Ecto neural progenitor cell (in vitro differentiated cells): ENCODE data around the gene DDX39A.
"Not testable (repeated sequence)": the region's sequence is repeated elsewhere in the genome, so short reads cannot be mapped to it uniquely, and the experiment has no call there.

ENCODE experiments used
- DNase-seq: peaks from one replicate; pipeline ENCODE4 v3.0.0-alpha.2; 2018; ENCODE audit warnings: low spot score

Gene DDX39A

GRCh38 chr19:14385492-14385891 is 33.6 kb downstream of the DDX39A start:
- no peak for DNase-seq

GRCh38 chr19:14383661-14384555 is 35.2 kb downstream of the DDX39A start:
- DNase-seq = no peak

- no peak for DNase-seq
Measured at GRCh38 chr19:14381689-14382474, 37.3 kb downstream of the DDX39A start.

- DNase-seq = no peak
Measured at GRCh38 chr19:14379294-14380065, 39.7 kb downstream of the DDX39A start.

DNA sequence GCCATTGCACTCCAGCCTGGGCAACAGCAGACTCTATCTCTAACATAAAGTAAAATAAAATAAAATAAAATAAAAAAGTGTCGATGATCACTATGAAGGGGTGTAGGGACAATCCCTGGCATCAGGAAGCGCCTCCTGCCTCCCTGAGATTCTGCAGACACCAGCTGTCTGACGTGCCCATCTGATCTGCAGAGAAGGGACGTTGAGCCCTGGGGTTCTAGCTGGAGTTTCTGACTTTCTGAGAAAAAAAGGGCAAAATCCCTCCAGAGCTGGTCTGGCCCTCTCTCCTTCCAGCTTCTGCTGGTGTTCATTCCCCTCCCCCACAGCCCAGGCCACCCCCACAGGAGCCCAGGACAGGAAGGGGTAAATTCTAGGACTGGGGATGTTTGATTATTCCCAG is 40.3 kb downstream of the DDX39A start:
- no peak for DNase-seq

GRCh38 chr19:14377883-14378328 is 41.2 kb downstream of the DDX39A start:
- DNase-seq = no peak

GRCh38 chr19:14375582-14376291 is 43.4 kb downstream of the DDX39A start:
- DNase-seq = no peak

DNA sequence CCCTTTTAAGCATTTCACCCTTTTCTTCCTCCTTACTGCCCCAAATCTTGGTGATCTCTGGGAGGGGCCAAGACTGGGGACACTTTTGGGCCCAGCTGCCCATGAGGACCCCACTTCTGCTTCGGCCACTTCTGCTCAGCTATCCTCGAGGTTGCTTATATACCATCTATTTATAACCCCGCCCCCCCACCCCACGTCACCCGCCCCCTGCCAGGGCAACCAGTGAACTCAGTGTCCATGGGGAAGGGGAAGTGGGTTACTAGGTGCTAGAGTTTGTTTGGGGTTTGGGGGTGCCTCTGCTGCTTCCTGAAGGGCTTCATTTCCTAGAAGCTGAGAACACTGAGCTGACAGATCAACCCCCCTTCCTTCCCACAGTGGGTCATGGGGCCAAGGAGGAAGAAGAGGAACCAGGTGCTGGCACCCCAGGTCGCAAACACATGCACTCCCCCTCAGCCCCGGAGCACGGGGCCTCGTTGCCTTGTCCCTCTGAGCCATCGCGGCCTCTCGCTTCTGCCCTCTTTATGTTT is 44.0 kb downstream of the DDX39A start:
- no peak for DNase-seq

DNA sequence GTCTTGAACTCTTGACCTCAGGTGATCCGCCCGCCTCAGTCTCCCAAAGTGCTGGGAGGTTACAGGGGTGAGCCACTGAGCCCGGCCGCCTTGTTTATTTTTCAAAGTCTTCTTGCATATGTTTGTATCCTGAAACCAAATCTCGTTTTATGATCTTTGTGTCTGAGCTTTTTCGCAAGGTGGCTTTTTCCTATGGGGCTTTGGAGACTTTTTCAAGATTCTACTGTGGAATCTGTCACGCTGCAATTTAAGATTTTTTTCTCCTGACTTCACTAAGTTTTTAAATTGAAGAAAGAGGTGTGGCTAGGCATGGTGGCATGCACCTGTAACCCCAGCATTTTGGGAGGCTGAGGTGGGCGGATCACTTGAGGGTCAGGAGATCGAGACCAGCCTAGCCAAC is 44.8 kb downstream of the DDX39A start:
- not testable (repeated sequence) for DNase-seq

GRCh38 chr19:14372384-14373077 is 46.6 kb downstream of the DDX39A start:
- DNase-seq = not testable (repeated sequence)

DNA sequence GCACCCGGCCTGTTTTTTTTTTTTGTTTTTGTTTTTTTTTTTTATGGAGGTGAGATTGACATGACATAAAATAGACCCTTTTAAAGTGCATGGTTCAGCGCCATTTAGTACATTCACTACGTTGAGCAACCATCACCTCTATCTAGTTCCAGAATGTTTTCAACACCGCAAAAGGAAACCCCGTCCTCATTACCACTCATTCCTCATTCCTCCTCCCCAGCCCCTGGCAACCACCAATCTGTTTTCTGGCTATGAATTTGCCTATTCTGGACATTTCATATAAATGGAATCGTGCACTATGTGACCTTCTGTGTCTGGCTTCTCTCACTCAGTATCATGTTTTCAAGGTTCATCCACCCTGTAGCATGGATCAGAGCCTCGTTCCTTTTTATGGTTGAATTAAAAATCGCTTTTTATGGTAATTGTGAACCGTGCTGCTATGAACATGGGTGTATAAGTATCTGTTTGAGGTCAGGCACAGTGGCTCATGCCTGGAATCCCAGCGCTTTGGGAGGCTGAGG is 47.8 kb downstream of the DDX39A start:
- DNase-seq = no peak

GRCh38 chr19:14370940-14371280 is 48.2 kb downstream of the DDX39A start:
- no peak for DNase-seq

DNA sequence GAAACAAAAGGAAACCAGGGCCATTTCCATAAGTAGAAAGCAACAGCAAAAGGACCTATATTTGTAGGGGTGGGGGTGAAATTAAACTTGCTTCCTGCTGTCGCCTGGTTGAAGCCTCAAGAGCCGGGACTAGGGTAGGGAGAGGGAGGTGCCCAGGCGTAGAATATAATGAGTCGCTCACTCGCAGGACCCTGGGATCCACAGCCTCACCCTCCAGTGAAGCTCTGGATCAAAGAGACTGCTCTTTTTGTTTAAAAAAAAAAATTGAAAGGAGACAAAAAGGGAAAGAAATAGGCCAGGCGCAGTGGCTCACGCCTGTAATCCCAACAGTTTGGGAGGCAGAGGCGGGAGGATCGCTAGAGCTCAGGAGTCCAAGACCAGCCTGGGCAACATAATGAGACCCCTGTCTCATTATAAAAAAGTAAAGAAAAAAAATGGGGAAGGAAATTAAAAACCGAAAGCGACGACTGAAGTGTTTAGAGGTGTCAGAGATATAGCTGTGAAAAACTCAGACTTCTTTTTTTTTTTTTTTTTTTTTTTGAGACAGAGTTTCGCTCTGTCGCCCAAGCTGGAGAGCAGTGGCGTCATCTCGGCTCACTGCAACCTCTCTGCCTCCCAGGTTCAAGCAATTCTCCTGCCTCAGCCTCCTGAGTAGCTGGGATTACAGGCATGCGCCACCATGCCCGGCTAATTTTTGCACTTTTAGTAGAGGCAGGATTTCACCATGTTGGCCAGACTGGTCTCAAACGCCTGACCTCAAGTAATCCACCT is 48.8 kb downstream of the DDX39A start:
- no peak for DNase-seq

DNA sequence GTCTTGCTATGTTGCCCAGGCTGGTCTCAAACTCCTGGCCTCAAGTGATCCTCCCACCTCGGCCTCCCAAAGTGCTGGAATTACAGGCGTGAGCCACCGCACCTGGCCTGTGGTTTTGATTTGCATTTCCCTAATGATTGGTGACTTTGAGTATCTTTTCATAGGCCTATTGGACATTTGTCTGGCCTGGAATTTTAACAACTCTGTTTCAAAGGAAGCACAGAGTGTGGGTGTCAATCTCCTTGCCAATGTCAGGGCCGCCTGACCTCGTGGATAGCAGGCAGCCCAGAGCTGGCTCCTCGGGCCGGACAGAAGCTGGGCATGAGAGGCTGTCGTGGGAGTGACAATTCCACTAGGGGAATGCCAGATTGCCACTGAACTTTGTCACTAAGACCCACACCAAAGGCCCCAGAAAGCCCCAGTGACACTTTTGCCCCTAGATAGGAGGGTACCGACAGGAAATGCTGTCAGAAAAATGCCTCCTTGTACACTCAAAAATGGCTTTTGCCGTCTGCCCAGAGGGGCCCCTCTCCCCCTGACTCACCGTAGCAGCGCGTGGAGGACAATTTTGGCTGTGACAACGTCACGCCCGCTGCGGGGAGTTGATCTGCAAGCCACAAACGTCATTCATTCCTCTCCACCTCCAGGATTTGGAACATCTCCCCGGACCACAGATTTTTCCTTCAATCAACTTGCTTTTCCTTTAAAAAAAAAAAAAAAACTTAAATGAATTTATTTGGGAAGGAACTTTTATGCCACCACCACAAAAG is 49.6 kb downstream of the DDX39A start:
- DNase-seq = no peak

DNA sequence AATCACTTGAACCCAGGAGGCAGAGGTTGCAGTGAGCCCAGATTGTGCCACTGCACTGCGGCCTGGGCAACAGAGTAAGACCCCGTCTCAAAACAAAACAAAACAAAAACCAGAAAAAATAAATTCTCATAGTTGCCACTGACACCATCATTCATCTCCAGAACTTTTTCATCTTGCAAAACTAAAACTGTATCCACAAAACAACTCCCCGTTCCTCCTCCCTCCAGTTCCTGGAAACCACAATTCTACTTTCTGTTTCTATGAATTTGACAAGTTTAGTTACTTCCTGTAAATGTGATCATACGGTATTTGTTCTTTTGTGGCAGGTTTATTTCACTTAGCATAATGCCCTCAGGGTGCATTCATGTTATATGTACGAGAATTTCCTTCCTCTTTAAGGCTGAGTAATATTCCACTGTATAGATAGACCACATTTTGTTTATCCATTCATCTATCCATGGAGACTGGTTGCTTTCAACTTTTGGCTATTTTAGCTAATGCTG is 51.1 kb downstream of the DDX39A start:
- no peak for DNase-seq

DNA sequence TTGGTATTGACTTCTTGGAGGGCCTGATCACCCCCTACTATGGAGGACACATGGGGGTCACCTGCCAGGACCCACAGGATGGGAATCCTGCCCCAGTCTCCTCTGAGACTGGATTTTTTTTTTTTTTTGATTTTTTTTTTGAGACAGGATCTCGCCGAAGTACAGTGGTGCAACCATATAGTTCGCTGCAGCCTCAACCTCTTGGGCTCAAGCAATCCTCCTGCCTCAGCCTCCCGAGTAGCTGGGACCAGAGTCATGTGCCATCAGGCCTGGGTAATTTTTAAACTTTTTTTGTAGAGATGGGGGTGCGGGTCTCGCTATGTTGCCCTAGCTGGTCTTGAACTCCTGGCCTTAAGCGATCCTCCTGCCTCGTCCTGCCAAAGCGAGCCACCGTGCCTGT is 52.1 kb downstream of the DDX39A start:
- no peak for DNase-seq

DNA sequence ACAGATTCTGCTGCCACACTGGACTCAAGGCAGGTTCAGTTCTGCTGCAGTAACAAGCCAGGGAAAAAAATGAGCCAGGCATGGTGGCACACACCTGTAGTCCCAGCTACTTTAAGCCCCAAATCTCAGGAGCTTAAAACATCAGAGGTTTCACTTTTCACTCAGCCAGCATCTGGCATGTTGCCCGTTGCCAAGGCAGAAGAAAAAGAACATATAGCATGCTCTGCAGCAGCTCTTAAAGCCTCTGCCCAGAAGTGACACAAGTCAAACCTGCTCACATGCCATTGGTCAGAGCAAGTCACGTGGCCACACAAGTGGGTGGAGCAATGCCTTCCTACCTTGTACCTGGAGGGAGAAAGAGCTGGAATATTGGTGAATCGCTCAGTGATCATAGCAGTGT is 52.6 kb downstream of the DDX39A start:
- DNase-seq = peak; percentile 70

GRCh38 chr19:14364098-14364443 is 55.1 kb downstream of the DDX39A start:
- not testable (repeated sequence) for DNase-seq
